H1 (cell line): ENCODE data around the gene NNMT. TPM values are rescaled to one million over a fixed set of nuclear protein-coding genes. Genes with fewer than 3 reads are reported as not detected.

Experiments
- CHD7 ChIP-seq: fragments of 300-600 bp; sonication (generic); IDR thresholded peaks from 2 replicates; pipeline ENCODE4 v1.7.1; 2012; ENCODE audit warnings: low read length, moderate library complexity, mild to moderate bottlenecking, inconsistent platforms; ENCODE audit not compliant: insufficient replicate concordance
- JUND ChIP-seq: IDR thresholded peaks from 2 replicates; pipeline ENCODE4 v1.6.1; 2011; ENCODE audit warnings: mild to moderate bottlenecking, improper control_type of control experiment, low read length
- KDM1A ChIP-seq: fragments of 200-600, 300-600 bp; sonication (generic); IDR thresholded peaks from 2 replicates; pipeline ENCODE4 v1.7.1; 2016; ENCODE audit warnings: mild to moderate bottlenecking, low read length, borderline replicate concordance
- MAFK ChIP-seq: IDR thresholded peaks from 2 replicates; pipeline ENCODE4 v1.6.1; 2012; ENCODE audit warnings: low read depth, mild to moderate bottlenecking, improper control_type of control experiment, low read length
- RAD21 ChIP-seq, 2 experiments: IDR thresholded peaks in 1 of 2; conservative IDR thresholded peaks in 1 of 2; 2 replicates each; pipeline ENCODE4 v1.6.1; 2011; ENCODE audit warnings: low read depth in 2 of 2, low read length in 2 of 2, improper control_type of control experiment in 1 of 2, inconsistent platforms in 1 of 2, mild to moderate bottlenecking in 1 of 2, moderate library complexity in 1 of 2
- SAP30 ChIP-seq: fragments of 300-600 bp; sonication (generic); IDR thresholded peaks from 2 replicates; pipeline ENCODE4 v1.7.1; 2012; ENCODE audit warnings: low read length, moderate library complexity, mild to moderate bottlenecking, inconsistent platforms; ENCODE audit not compliant: insufficient read depth, insufficient replicate concordance
- SIN3A ChIP-seq, 2 experiments: IDR thresholded peaks in 1 of 2; conservative IDR thresholded peaks in 1 of 2; 2 replicates each; pipeline ENCODE4 v1.6.1; 2011 to 2012; ENCODE audit warnings: low read length in 2 of 2, improper control_type of control experiment in 1 of 2, low read depth in 1 of 2, mild to moderate bottlenecking in 1 of 2
- TCF12 ChIP-seq: IDR thresholded peaks from 2 replicates; pipeline ENCODE4 v1.6.1; 2011; ENCODE audit warnings: low read depth, mild to moderate bottlenecking, low read length
- polyA plus RNA-seq, 7 experiments: library from polyadenylated mRNA; depleted of rRNA in 3 of 7; stranded (reverse) in 5 of 7; unstranded in 2 of 7; fragments of >200 nt in 5 of 7; fragments of 200-250 nt in 2 of 7; gene quantifications; 1 replicate in 5 of 7; 2 replicates in 1 of 7; 4 replicates in 1 of 7; pipeline versions ENCODE4 v1.2.1 to v1.2.3, GENCODE V29; 2011 to 2013; ENCODE audit warnings: missing spikeins in 2 of 7, mixed read lengths in 2 of 7
- total RNA-seq: library from RNA; stranded (reverse); fragmentation: NEBNext Ultra II Directional; extraction: Animal tissue kit (Norgen Biotek cat#: 25700); gene quantifications from 2 replicates; pipeline ENCODE4 v1.2.1, GENCODE V29; 2021

The NNMT gene
- total and polyA plus RNA-seq, 2 of the 8 experiments (the other 6 are each of a cell fraction or from before 2014, with no cell fraction given): not detected

- no peak for TF ChIP-seq RAD21 (IDR thresholded peaks at IDR 0.05 in 1 of 2, conservative IDR thresholded peaks at IDR 0.05 in 1 of 2; ENCODE audit: low read depth in 2 of 2, low read length in 2 of 2)
- TF ChIP-seq JUND: no peak
- TF ChIP-seq TCF12: no peak
- no peak for TF ChIP-seq MAFK
- TF ChIP-seq SIN3A (conservative IDR thresholded peaks at IDR 0.05 in 1 of 2, IDR thresholded peaks at IDR 0.05 in 1 of 2; ENCODE audit: low read depth in 1 of 2, low read length in 2 of 2): no peak
- TF ChIP-seq KDM1A: no peak
- no peak for TF ChIP-seq SAP30
- no peak for TF ChIP-seq CHD7
Observed at GRCh38 chr11:114307524-114308203, 11.5 kb downstream of the NNMT start (continued).
